DOHH2 (cell line): ENCODE results near the gene SRM.
"Not testable (repeated sequence)": the region's sequence is repeated elsewhere in the genome, so short reads cannot be mapped to it uniquely, and the experiment has no call there.

Source experiments
- H3F3A ChIP-seq: fragments of 200-600 bp; sonication (generic), shearing (Covaris generic); 2 replicates; pipeline ENCODE4 v1.6.0; 2016; ENCODE audit warnings: antibody characterized with exemption, mild to moderate bottlenecking; ENCODE audit not compliant: control insufficient read depth, insufficient read depth
- H3K27ac ChIP-seq: fragments of 200-600 bp; sonication (generic); 2 replicates; pipeline ENCODE4 v1.5.1; 2014; ENCODE audit warnings: low read depth, mild to moderate bottlenecking, low read length, moderate library complexity
- H3K27me3 ChIP-seq: fragments of 200-600 bp; sonication (generic); 2 replicates; pipeline ENCODE4 v1.6.1; 2014; ENCODE audit warnings: mild to moderate bottlenecking, low read length, mixed read lengths; ENCODE audit not compliant: control insufficient read depth
- H3K36me3 ChIP-seq: fragments of 200-600 bp; sonication (generic); 2 replicates; pipeline ENCODE4 v1.6.1; 2014; ENCODE audit warnings: mild to moderate bottlenecking, low read length, moderate library complexity, mixed read lengths; ENCODE audit not compliant: control insufficient read depth
- H3K4me1 ChIP-seq: fragments of 200-600 bp; sonication (generic); 2 replicates; pipeline ENCODE4 v1.6.1; 2014; ENCODE audit warnings: mild to moderate bottlenecking, low read length, mixed read lengths; ENCODE audit not compliant: control insufficient read depth
- H3K4me2 ChIP-seq: fragments of 200-600 bp; sonication (generic); 2 replicates; pipeline ENCODE4 v1.6.0; 2014; ENCODE audit warnings: mild to moderate bottlenecking, low read length, moderate library complexity
- H3K4me3 ChIP-seq: fragments of 200-600 bp; sonication (generic); 2 replicates; pipeline ENCODE4 v1.5.1; 2014; ENCODE audit warnings: mild to moderate bottlenecking, low read length, mixed read lengths
- H3K79me2 ChIP-seq: fragments of 200-600 bp; sonication (generic); 2 replicates; pipeline ENCODE4 v1.6.1; 2014; ENCODE audit warnings: mild to moderate bottlenecking, low read length, mixed read lengths; ENCODE audit not compliant: control insufficient read depth
- H3K9me2 ChIP-seq: fragments of 200-600 bp; sonication (generic); replicated peaks from 2 replicates; pipeline ENCODE4 v1.6.1; 2014; ENCODE audit warnings: mild to moderate bottlenecking, low read length, mixed read lengths; ENCODE audit not compliant: control insufficient read depth
- H3K9me3 ChIP-seq: fragments of 200-600 bp; sonication (generic); 2 replicates; pipeline ENCODE4 v1.6.1; 2014; ENCODE audit warnings: antibody characterized with exemption, low read length, mixed read lengths; ENCODE audit not compliant: control insufficient read depth, insufficient read depth
- H4K20me1 ChIP-seq: fragments of 200-600 bp; sonication (generic); 2 replicates; pipeline ENCODE4 v1.6.0; 2014; ENCODE audit warnings: low read depth, mild to moderate bottlenecking, antibody characterized with exemption, low read length, moderate library complexity; ENCODE audit not compliant: control insufficient read depth, insufficient read depth
- EZH2phosphoT487 ChIP-seq: fragments of 200-600 bp; sonication (generic); IDR thresholded peaks from 2 replicates; pipeline ENCODE4 v1.6.1; 2017; ENCODE audit warnings: borderline replicate concordance, mild to moderate bottlenecking, antibody characterized with exemption, low read length, moderate library complexity, mixed read lengths
- TF ChIP-seq, protein P1 (sequence below): fragments of 200-600 bp; sonication (generic); IDR thresholded peaks from one replicate; pipeline ENCODE4 v1.5.1; 2014; ENCODE audit warnings: antibody characterized with exemption, mild to moderate bottlenecking, low read depth, low read length; ENCODE audit not compliant: poor library complexity, severe bottlenecking

SRM gene

DNA sequence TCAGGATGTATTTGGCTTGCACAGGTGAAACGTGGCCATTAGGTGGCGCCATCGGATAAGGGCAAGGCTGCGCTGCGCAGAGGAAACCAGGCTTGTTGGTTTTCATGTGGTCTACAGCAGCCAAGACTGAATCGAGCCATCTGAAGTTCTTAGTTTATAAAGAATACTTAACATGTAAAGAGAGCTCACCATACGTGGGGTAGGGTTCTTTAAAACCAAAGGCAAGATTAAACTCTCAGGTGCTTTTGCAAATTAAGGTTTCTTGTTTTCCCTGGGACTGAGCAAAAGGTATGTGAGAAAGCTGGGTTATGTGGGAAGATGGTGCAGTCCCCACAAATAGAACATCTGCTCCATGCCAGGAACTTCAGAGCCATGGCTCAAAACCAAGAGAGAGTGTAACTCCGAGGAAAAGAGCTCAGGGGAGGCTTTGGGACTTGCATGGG lies 22.1 kb downstream of the SRM start:
- no peak overlapping the region for H3K4me2 ChIP-seq
- H3K9me2 ChIP-seq = 0 out of 2 replicates have a peak, but pooled peaks cover 3% of the 10 kb centered on the region
- H3K27ac ChIP-seq = no peak overlapping the region
- H4K20me1 ChIP-seq = no peaks in the 10 kb centered on the region
- no peaks in the 10 kb centered on the region for H3K9me3 ChIP-seq
- TF ChIP-seq, protein P1, sequence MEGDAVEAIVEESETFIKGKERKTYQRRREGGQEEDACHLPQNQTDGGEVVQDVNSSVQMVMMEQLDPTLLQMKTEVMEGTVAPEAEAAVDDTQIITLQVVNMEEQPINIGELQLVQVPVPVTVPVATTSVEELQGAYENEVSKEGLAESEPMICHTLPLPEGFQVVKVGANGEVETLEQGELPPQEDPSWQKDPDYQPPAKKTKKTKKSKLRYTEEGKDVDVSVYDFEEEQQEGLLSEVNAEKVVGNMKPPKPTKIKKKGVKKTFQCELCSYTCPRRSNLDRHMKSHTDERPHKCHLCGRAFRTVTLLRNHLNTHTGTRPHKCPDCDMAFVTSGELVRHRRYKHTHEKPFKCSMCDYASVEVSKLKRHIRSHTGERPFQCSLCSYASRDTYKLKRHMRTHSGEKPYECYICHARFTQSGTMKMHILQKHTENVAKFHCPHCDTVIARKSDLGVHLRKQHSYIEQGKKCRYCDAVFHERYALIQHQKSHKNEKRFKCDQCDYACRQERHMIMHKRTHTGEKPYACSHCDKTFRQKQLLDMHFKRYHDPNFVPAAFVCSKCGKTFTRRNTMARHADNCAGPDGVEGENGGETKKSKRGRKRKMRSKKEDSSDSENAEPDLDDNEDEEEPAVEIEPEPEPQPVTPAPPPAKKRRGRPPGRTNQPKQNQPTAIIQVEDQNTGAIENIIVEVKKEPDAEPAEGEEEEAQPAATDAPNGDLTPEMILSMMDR = peak; percentile 96
- no peak for TF ChIP-seq EZH2phosphoT487
- H3K79me2 ChIP-seq = no peaks in the 10 kb centered on the region
- no peaks in the 10 kb centered on the region for H3K4me1 ChIP-seq
- no peaks in the 10 kb centered on the region for H3K36me3 ChIP-seq
- no peaks in the 10 kb centered on the region for H3K27me3 ChIP-seq
- H3K4me3 ChIP-seq = no peak overlapping the region
- no peaks in the 10 kb centered on the region; the same call in 1 of the 2 replicates for H3F3A ChIP-seq

DNA sequence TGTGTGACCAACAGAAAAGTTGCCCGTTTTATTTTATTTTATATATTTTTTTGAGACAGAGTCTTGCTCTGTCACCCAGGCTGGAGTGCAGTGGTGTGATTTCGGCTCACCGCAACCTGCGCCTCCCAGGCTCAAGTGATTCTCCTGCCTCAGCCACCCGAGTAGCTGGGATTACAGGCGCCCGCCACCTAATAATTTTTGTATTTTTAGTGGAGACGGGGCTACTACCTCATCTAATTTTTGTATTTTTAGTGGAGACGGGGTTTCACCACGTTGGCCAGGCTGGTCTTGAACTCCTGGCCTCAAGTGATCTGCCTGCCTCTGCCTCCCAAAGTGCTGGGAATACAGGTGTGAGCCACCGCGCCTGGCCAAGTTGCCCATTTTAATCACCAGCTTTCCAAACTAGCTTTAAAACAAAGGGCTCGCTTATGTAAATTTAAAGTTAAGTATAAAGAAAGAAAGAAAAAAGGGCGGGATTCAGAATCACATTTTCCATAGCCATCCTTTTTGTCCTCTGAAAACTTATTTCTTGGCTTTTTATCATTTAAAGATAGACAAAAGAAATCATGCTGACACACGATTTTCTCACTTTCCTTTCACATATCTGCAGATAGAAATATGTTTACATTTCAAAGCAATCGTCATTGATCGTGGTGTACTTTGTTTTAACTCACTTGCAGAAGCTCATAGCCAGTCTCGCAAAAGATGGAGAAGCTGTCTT lies 22.6 kb downstream of the SRM start:
- H3F3A ChIP-seq, H3K27me3 ChIP-seq, H4K20me1 ChIP-seq, H3K36me3 ChIP-seq, H3K9me3 ChIP-seq, H3K4me2 ChIP-seq, H3K4me3 ChIP-seq, H3K79me2 ChIP-seq, H3K9me2 ChIP-seq, H3K4me1 ChIP-seq, H3K27ac ChIP-seq: not testable (repeated sequence)

DNA sequence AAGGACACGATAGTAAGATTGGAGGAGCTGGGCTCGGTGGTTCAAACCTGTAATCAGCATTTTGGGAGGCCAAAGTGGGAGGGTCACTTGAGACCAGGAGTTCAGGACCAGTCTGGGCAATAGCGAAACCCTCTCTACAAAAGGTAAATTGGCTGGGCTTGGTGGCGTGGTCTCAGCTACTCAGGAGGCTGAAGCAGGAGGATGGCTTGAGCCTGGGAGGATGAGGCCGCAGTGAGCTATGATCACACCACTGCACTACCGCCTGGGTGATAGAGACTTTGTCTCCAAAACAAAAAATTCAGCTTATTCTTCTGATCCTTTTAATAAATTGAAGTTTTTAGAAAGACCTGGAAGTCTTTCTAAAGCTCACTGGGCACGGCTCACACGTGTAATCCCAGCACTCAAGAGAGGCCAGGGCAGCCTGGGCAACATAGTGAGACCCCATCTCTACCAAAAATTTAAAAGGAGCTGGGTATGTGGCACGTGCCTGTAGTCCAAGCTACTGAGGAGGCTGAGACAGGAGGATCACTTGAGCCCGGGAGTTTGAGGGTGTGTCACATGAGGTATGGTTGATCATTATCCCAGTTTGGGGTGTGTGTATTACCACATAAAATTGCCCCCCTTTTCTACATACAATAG lies 28.1 kb downstream of the SRM start:
- Histone ChIP-seq H3K9me3 (no peaks in the 10 kb centered on the region), H3K27me3 (no peaks in the 10 kb centered on the region), H3K4me3 (no peak overlapping the region), H3K4me1 (no peaks in the 10 kb centered on the region), H3K79me2 (no peaks in the 10 kb centered on the region), H3F3A (peaks cover 25% of the 10 kb centered on the region), H3K4me2 (no peak overlapping the region), H3K36me3 (peaks cover 17% of the 10 kb centered on the region), H3K27ac (no peak overlapping the region), H3K9me2 (no peaks in the 10 kb centered on the region), H4K20me1 (no peaks in the 10 kb centered on the region)
- no peak for TF ChIP-seq EZH2phosphoT487
- TF ChIP-seq, protein P1 = no peak

DNA sequence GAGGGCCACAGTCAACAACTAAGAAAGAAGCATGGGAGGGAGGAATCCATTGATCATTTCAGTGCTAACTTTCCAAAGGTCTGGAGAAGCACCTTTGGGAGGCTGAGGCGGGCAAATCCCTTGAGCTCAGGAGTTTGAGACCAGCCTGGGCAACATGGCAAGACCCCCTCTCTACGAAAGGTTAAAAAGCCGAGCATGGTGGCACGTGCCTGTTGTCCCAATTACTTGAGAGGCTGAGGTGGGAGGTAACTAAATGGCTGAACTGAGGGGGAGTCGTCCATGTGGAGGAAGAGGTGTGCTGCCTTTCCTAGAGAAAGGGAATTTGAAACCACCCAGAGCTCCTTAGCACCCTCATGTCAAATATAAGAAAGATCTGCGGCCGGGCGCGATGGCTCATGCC lies 29.0 kb downstream of the SRM start:
- no peaks in the 10 kb centered on the region; the same call in 1 of the 2 replicates for H4K20me1 ChIP-seq
- H3K9me2 ChIP-seq = no peaks in the 10 kb centered on the region
- H3K9me3 ChIP-seq = no peaks in the 10 kb centered on the region
- peaks cover 34% of the 10 kb centered on the region for H3F3A ChIP-seq
- no peak overlapping the region for H3K4me2 ChIP-seq
- no peak for TF ChIP-seq EZH2phosphoT487
- TF ChIP-seq, protein P1 = no peak
- peaks cover 26% of the 10 kb centered on the region for H3K36me3 ChIP-seq
- H3K4me1 ChIP-seq = no peaks in the 10 kb centered on the region
- no peaks in the 10 kb centered on the region for H3K27me3 ChIP-seq
- no peaks in the 10 kb centered on the region for H3K79me2 ChIP-seq
- no peak overlapping the region for H3K4me3 ChIP-seq
- no peak overlapping the region for H3K27ac ChIP-seq
